HG03571 (cell line): ENCODE data around the gene TSPAN5.

Source experiments
- ATAC-seq: cut with Tn5 transposase; IDR thresholded peaks from one replicate; pipeline ENCODE4 v1.9.1; 2021; ENCODE audit not compliant: unreplicated experiment

Gene TSPAN5

GRCh38 chr4:98522062-98522461, 136.3 kb downstream of the TSPAN5 start:
- ATAC-seq: no peak

- no peak for ATAC-seq
Measured at GRCh38 chr4:98521486-98521885, 136.9 kb downstream of the TSPAN5 start.

- ATAC-seq: no peak
Measured at GRCh38 chr4:98519268-98519977, 139.0 kb downstream of the TSPAN5 start.

GRCh38 chr4:98518559-98519267, 139.7 kb downstream of the TSPAN5 start:
- ATAC-seq: peak; percentile 85

GRCh38 chr4:98517218-98518021, 141.0 kb downstream of the TSPAN5 start:
- no peak for ATAC-seq

- no peak for ATAC-seq
Measured at GRCh38 chr4:98516441-98517217, 141.8 kb downstream of the TSPAN5 start.

GRCh38 chr4:98516042-98516440, 142.4 kb downstream of the TSPAN5 start:
- no peak for ATAC-seq

GRCh38 chr4:98515470-98515809, 143.0 kb downstream of the TSPAN5 start:
- no peak for ATAC-seq

GRCh38 chr4:98514741-98515469, 143.5 kb downstream of the TSPAN5 start:
- ATAC-seq: no peak

GRCh38 chr4:98512918-98513317, 145.5 kb downstream of the TSPAN5 start:
- no peak for ATAC-seq

GRCh38 chr4:98510757-98511517, 147.5 kb downstream of the TSPAN5 start:
- ATAC-seq: no peak

GRCh38 chr4:98510340-98510739, 148.1 kb downstream of the TSPAN5 start:
- ATAC-seq: no peak

- no peak for ATAC-seq
Measured at GRCh38 chr4:98509721-98510120, 148.7 kb downstream of the TSPAN5 start.

- no peak for ATAC-seq
Measured at GRCh38 chr4:98508829-98509598, 149.4 kb downstream of the TSPAN5 start.

- no peak for ATAC-seq
Measured at GRCh38 chr4:98508248-98508647, 150.2 kb downstream of the TSPAN5 start.

- ATAC-seq: no peak
Measured at GRCh38 chr4:98507299-98507698, 151.1 kb downstream of the TSPAN5 start.

GRCh38 chr4:98506462-98507132, 151.8 kb downstream of the TSPAN5 start:
- no peak for ATAC-seq

- no peak for ATAC-seq
Measured at GRCh38 chr4:98505992-98506391, 152.4 kb downstream of the TSPAN5 start.
